Kidney epithelial cell (primary cell): ENCODE results near the gene PRKCA. TPM values are rescaled to one million over a fixed set of nuclear protein-coding genes. Genes with fewer than 3 reads are reported as not detected.
A peak's percentile ranks its signal among the peaks of the same experiment; 100 is the strongest.

Source experiments
- DNase-seq: peaks from one replicate; pipeline ENCODE4 v3.0.0-alpha.2; 2010; ENCODE audit warnings: low read depth
- H3K27me3 ChIP-seq: 2 replicates; pipeline ENCODE4 v1.6.0; 2011; ENCODE audit warnings: low read length; ENCODE audit not compliant: control insufficient read depth, insufficient read depth
- H3K36me3 ChIP-seq: 2 replicates; pipeline ENCODE4 v1.5.1; 2011; ENCODE audit warnings: low read length; ENCODE audit not compliant: control insufficient read depth, insufficient read depth
- H3K4me3 ChIP-seq: 2 replicates; pipeline ENCODE4 v1.5.1; 2011; ENCODE audit warnings: low read depth, mild to moderate bottlenecking, control low read depth, low read length
- CTCF ChIP-seq: IDR thresholded peaks from 2 replicates; pipeline ENCODE4 v1.5.1; 2011; ENCODE audit warnings: mild to moderate bottlenecking, moderate library complexity, low read length, control low read depth, inconsistent platforms; ENCODE audit not compliant: insufficient read depth, poor library complexity, severe bottlenecking
- total RNA-seq: library from RNA; depleted of rRNA; stranded (reverse); fragments of >200 nt; gene quantifications from 2 replicates; pipeline ENCODE4 v1.2.3, GENCODE V29; 2015

Gene PRKCA
- total RNA-seq, 1 donor from 2014 or later, result 5.7 TPM

GRCh38 chr17:66507982-66508760, 205.8 kb downstream of the PRKCA start:
- no peak for TF ChIP-seq CTCF
- Histone ChIP-seq H3K4me3 (no peak overlapping the region), H3K36me3 (no peaks in the 10 kb centered on the region), H3K27me3 (no peaks in the 10 kb centered on the region)
- DNase-seq, result no peak

- Histone ChIP-seq H3K4me3 (no peak overlapping the region), H3K27me3 (no peaks in the 10 kb centered on the region), H3K36me3 (no peaks in the 10 kb centered on the region)
- DNase-seq, result peak; percentile 81
- TF ChIP-seq CTCF, result no peak
Measured at GRCh38 chr17:66508896-66509844, 206.8 kb downstream of the PRKCA start.

- H3K36me3 ChIP-seq, result no peaks in the 10 kb centered on the region
- DNase-seq, result no peak
- H3K4me3 ChIP-seq, result no peak overlapping the region
Measured at GRCh38 chr17:66509926-66510325, 207.5 kb downstream of the PRKCA start.

GRCh38 chr17:66511135-66511534, 208.7 kb downstream of the PRKCA start:
- no peaks in the 10 kb centered on the region for H3K36me3 ChIP-seq
- H3K4me3 ChIP-seq, result no peak overlapping the region
- no peak for TF ChIP-seq CTCF
- no peak for DNase-seq
- no peaks in the 10 kb centered on the region for H3K27me3 ChIP-seq

More at GRCh38 chr17:66509926-66510325, 207.5 kb downstream of the PRKCA start:
- no peak for TF ChIP-seq CTCF
- H3K27me3 ChIP-seq, result no peaks in the 10 kb centered on the region

GRCh38 chr17:66514227-66514806, 211.9 kb downstream of the PRKCA start:
- no peak overlapping the region for H3K4me3 ChIP-seq
- no peak for TF ChIP-seq CTCF
- DNase-seq, result no peak
- H3K36me3 ChIP-seq, result no peaks in the 10 kb centered on the region
- no peaks in the 10 kb centered on the region for H3K27me3 ChIP-seq
